Neutrophil (primary cell): ENCODE results near the gene NUAK2.

Source experiments
- H3K27ac ChIP-seq: fragments of 200-600 bp; sonication (generic); 2 replicates; pipeline ENCODE4 v1.5.1; 2016; ENCODE audit warnings: mild to moderate bottlenecking, moderate library complexity
- H3K27me3 ChIP-seq: fragments of 200-600 bp; sonication (generic); 2 replicates; pipeline ENCODE4 v1.6.0; 2016; ENCODE audit warnings: mild to moderate bottlenecking
- H3K36me3 ChIP-seq: fragments of 200-600 bp; sonication (generic); 2 replicates; pipeline ENCODE4 v1.5.1; 2017
- H3K4me1 ChIP-seq, 2 experiments: fragments of 200-600 bp in 1 of 2; sonication (generic) in 1 of 2; 1 replicate in 1 of 2; 2 replicates in 1 of 2; pipeline versions ENCODE4 v1.5.1 to v1.6.1; 2013 to 2016; ENCODE audit warnings: low read depth in 1 of 2, low read length in 1 of 2, mild to moderate bottlenecking in 1 of 2, moderate library complexity in 1 of 2; ENCODE audit not compliant: control insufficient read depth in 1 of 2, insufficient read depth in 1 of 2
- H3K4me3 ChIP-seq, 2 experiments: fragments of 200-600 bp in 1 of 2; sonication (generic) in 1 of 2; 1 replicate in 1 of 2; 2 replicates in 1 of 2; pipeline ENCODE4 v1.5.1; 2013 to 2016; ENCODE audit warnings: low read depth in 1 of 2, low read length in 1 of 2, mild to moderate bottlenecking in 1 of 2, moderate library complexity in 1 of 2
- H3K9me3 ChIP-seq: fragments of 200-600 bp; sonication (generic); 2 replicates; pipeline ENCODE4 v1.5.1; 2016
- CTCF ChIP-seq: fragments of 200-600 bp; sonication (generic); IDR thresholded peaks from 2 replicates; pipeline ENCODE4 v1.5.1; 2016; ENCODE audit warnings: antibody characterized with exemption

NUAK2 gene

GRCh38 chr1:205287767-205288559 is 33.6 kb downstream of the NUAK2 start:
- H3K27ac ChIP-seq: peak overlapping the region; percentile 100
- TF ChIP-seq CTCF: peak; percentile 10
- no peaks in the 10 kb centered on the region for H3K36me3 ChIP-seq
- H3K27me3 ChIP-seq: no peaks in the 10 kb centered on the region
- H3K9me3 ChIP-seq: no peaks in the 10 kb centered on the region
- H3K4me3 ChIP-seq: peak overlapping the region; percentile 36 to 62
- peaks cover 65 to 66% of the 10 kb centered on the region in 2 experiments for H3K4me1 ChIP-seq

- H3K36me3 ChIP-seq: no peaks in the 10 kb centered on the region
- no peaks in the 10 kb centered on the region for H3K27me3 ChIP-seq
- peak overlapping the region; percentile 100 for H3K27ac ChIP-seq
- H3K9me3 ChIP-seq: no peaks in the 10 kb centered on the region
- peaks cover 65 to 66% of the 10 kb centered on the region in 2 experiments for H3K4me1 ChIP-seq
- peak overlapping the region; percentile 36 to 62 for H3K4me3 ChIP-seq
- no peak for TF ChIP-seq CTCF
Measured at GRCh38 chr1:205287076-205287475, 34.5 kb downstream of the NUAK2 start.

- Histone ChIP-seq H3K27me3 (no peaks in the 10 kb centered on the region), H3K4me1 (peaks cover 65 to 66% of the 10 kb centered on the region in 2 experiments), H3K4me3 (peak overlapping the region; percentile 56 to 62), H3K36me3 (no peaks in the 10 kb centered on the region), H3K9me3 (no peaks in the 10 kb centered on the region), H3K27ac (peak overlapping the region; percentile 100)
- TF ChIP-seq CTCF: no peak
Measured at GRCh38 chr1:205286335-205286950, 35.1 kb downstream of the NUAK2 start.

- no peaks in the 10 kb centered on the region for H3K27me3 ChIP-seq
- TF ChIP-seq CTCF: no peak
- no peaks in the 10 kb centered on the region for H3K36me3 ChIP-seq
- H3K27ac ChIP-seq: peak overlapping the region; percentile 100
- peaks cover 65 to 66% of the 10 kb centered on the region in 2 experiments for H3K4me1 ChIP-seq
- no peaks in the 10 kb centered on the region for H3K9me3 ChIP-seq
- peak overlapping the region; percentile 56 to 62 for H3K4me3 ChIP-seq
Measured at GRCh38 chr1:205285381-205286101, 36.0 kb downstream of the NUAK2 start.

- Histone ChIP-seq H3K4me3 (peak overlapping the region; percentile 56 to 62), H3K36me3 (no peaks in the 10 kb centered on the region), H3K27ac (peak overlapping the region; percentile 100), H3K27me3 (no peaks in the 10 kb centered on the region), H3K4me1 (peaks cover 60 to 62% of the 10 kb centered on the region in 2 experiments), H3K9me3 (no peaks in the 10 kb centered on the region)
- TF ChIP-seq CTCF: peak; percentile 60
Measured at GRCh38 chr1:205284420-205285144, 37.0 kb downstream of the NUAK2 start.
